ENCODE measurements around the gene MRPL58. TPM values are rescaled to one million over a fixed set of nuclear protein-coding genes. Genes with fewer than 3 reads are reported as not detected.

Gene MRPL58
- polyA plus RNA-seq, 3 donors: 18.9 to 52.6 (median 44.4) TPM

DNA sequence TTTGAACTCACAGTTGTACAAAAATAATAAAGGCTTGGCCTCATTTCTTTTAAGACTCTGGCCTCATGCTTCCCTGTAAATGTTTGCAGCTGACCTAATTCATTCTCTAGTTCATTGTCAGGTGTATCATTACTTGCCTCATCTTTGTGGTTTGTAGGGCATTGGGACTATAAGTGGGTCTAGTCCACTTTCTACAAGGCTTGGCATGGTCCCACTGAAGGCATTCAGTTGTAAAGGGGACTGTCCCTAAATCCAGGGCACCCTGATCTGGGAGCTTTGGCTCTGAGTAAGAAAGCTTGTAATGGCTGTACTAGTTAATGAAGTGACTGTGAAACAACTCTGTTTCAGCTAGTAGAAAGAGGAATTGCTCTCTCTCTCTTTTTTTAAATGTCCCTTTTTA is 37.2 kb downstream of the MRPL58 start:
- no peak overlapping the region for H2AFZ ChIP-seq (ENCODE audit: insufficient read depth, low read depth, low read length, poor library complexity, severe bottlenecking)
- H3K9me3 Mint-ChIP-seq: no peaks in the 10 kb centered on the region
- no peak overlapping the region for H3K4me3 ChIP-seq (replicated peaks in 1 of 3; ENCODE audit: low read depth in 2 of 3, low read length in 3 of 3)
- no peak overlapping the region for H3K4me2 ChIP-seq (replicated peaks; ENCODE audit: extremely low read depth, low read length, poor library complexity, severe bottlenecking)
- no peak overlapping the region for H3K27ac Mint-ChIP-seq
- H3K4me1 Mint-ChIP-seq: peaks cover 23% of the 10 kb centered on the region
- intact Hi-C loops (cut with micrococcal nuclease): loop anchor here (5.0 to 10.0 kb wide), 2 partner anchors 133 to 155 kb away; partner anchors contain the start of genes SUMO2 (in 2 of the 2) and NUP85 (in 1 of the 2)
- peaks cover 37 to 55% of the 10 kb centered on the region in 2 donors for H3K36me3 Mint-ChIP-seq
- H3K27me3 ChIP-seq (ENCODE audit: control insufficient read depth in 2 of 2, insufficient read depth in 2 of 2, low read length in 2 of 2): no peaks in the 10 kb centered on the region
- H3K79me2 ChIP-seq (ENCODE audit: insufficient read depth, low read length): peaks cover 32% of the 10 kb centered on the region
- peaks cover 2% of the 10 kb centered on the region for H4K20me1 ChIP-seq (ENCODE audit: insufficient read depth, low read length)
- H3K27ac ChIP-seq (ENCODE audit: low read depth in 1 of 2, low read length in 2 of 2): no peak overlapping the region
- no peaks in the 10 kb centered on the region for H3K27me3 Mint-ChIP-seq (ENCODE audit: low read depth in 3 of 3)
- no peak overlapping the region for H3K4me3 Mint-ChIP-seq
- no peak for DNase-seq
- no peak overlapping the region for H3K9ac ChIP-seq (ENCODE audit: insufficient read depth, low read length, poor library complexity, severe bottlenecking)
- H3K36me3 ChIP-seq (replicated peaks in 1 of 2; ENCODE audit: control insufficient read depth in 1 of 2, insufficient read depth in 2 of 2, low read length in 2 of 2): peaks cover 34 to 53% of the 10 kb centered on the region in 2 donors
- TF ChIP-seq, protein P1, sequence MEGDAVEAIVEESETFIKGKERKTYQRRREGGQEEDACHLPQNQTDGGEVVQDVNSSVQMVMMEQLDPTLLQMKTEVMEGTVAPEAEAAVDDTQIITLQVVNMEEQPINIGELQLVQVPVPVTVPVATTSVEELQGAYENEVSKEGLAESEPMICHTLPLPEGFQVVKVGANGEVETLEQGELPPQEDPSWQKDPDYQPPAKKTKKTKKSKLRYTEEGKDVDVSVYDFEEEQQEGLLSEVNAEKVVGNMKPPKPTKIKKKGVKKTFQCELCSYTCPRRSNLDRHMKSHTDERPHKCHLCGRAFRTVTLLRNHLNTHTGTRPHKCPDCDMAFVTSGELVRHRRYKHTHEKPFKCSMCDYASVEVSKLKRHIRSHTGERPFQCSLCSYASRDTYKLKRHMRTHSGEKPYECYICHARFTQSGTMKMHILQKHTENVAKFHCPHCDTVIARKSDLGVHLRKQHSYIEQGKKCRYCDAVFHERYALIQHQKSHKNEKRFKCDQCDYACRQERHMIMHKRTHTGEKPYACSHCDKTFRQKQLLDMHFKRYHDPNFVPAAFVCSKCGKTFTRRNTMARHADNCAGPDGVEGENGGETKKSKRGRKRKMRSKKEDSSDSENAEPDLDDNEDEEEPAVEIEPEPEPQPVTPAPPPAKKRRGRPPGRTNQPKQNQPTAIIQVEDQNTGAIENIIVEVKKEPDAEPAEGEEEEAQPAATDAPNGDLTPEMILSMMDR (IDR thresholded peaks at IDR 0.05): no peak
- H3K4me1 ChIP-seq (ENCODE audit: control insufficient read depth in 1 of 2, insufficient read depth in 2 of 2, low read length in 2 of 2): peaks cover 18 to 25% of the 10 kb centered on the region in 2 donors
- H3K9me3 ChIP-seq (replicated peaks in 1 of 2; ENCODE audit: control insufficient read depth in 1 of 2, insufficient read depth in 1 of 2, low read length in 2 of 2): no peaks in the 10 kb centered on the region

DNA sequence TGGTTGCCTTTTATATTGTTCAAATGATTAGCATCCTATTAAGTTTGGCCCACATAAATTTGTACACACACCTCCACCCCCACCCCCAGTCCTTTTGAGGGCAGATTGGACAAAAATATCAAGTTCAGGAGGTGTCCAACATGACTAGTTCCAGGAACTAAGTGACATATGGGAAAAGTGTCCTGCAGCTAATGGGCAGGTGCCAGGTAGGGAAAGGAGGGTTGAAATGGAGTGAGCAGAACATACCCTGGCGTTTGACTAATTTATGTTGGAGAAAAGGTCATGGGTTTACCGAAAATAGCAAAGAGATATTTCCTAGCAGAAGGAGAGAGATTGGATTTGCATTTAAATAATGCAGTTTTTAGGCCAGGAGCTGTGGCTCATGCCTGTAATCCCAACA is 39.5 kb downstream of the MRPL58 start:
- Histone ChIP-seq H3K79me2 (ENCODE audit: insufficient read depth, low read length) (peaks cover 16% of the 10 kb centered on the region), H3K4me1 (ENCODE audit: control insufficient read depth in 1 of 2, insufficient read depth in 2 of 2, low read length in 2 of 2) (peaks cover 13 to 14% of the 10 kb centered on the region in 2 donors), H3K27ac (ENCODE audit: low read depth in 1 of 2, low read length in 2 of 2) (no peak overlapping the region), H3K9me3 (replicated peaks in 1 of 2; ENCODE audit: control insufficient read depth in 1 of 2, insufficient read depth in 1 of 2, low read length in 2 of 2) (no peaks in the 10 kb centered on the region), H3K4me2 (replicated peaks; ENCODE audit: extremely low read depth, low read length, poor library complexity, severe bottlenecking) (no peak overlapping the region), H4K20me1 (ENCODE audit: insufficient read depth, low read length) (no peaks in the 10 kb centered on the region), H3K4me3 (replicated peaks in 1 of 3; ENCODE audit: low read depth in 2 of 3, low read length in 3 of 3) (no peak overlapping the region), H3K9ac (ENCODE audit: insufficient read depth, low read length, poor library complexity, severe bottlenecking) (no peak overlapping the region), H3K27me3 (ENCODE audit: control insufficient read depth in 2 of 2, insufficient read depth in 2 of 2, low read length in 2 of 2) (no peaks in the 10 kb centered on the region), H3K36me3 (replicated peaks in 1 of 2; ENCODE audit: control insufficient read depth in 1 of 2, insufficient read depth in 2 of 2, low read length in 2 of 2) (peaks cover 34 to 75% of the 10 kb centered on the region in 2 donors), H2AFZ (ENCODE audit: insufficient read depth, low read depth, low read length, poor library complexity, severe bottlenecking) (no peak overlapping the region)
- H3K27ac Mint-ChIP-seq: no peak overlapping the region
- H3K36me3 Mint-ChIP-seq: peaks cover 50 to 77% of the 10 kb centered on the region in 2 donors
- H3K27me3 Mint-ChIP-seq (ENCODE audit: low read depth in 3 of 3): no peaks in the 10 kb centered on the region
- no peak for DNase-seq
- TF ChIP-seq, protein P1 (IDR thresholded peaks at IDR 0.05): no peak
- H3K9me3 Mint-ChIP-seq: no peaks in the 10 kb centered on the region
- WGBS (ENCODE audit: insufficient coverage): 89% methylated on average over 2 of the region's 2 CpGs
- H3K4me1 Mint-ChIP-seq: peaks cover 13% of the 10 kb centered on the region
- H3K4me3 Mint-ChIP-seq: no peak overlapping the region
- intact Hi-C loops (cut with micrococcal nuclease): loop anchor here in 1 of 2 donors (10.0 kb wide), 1 partner anchor 153 kb away; the partner anchor contains the start of gene NUP85
